HG02571 (cell line): ENCODE data around the gene SLC8B1.

Experiments
- ATAC-seq: cut with Tn5 transposase; IDR thresholded peaks from one replicate; pipeline ENCODE4 v1.9.1; 2021; ENCODE audit warnings: mild to moderate bottlenecking, moderate library complexity; ENCODE audit not compliant: unreplicated experiment

SLC8B1 gene

DNA sequence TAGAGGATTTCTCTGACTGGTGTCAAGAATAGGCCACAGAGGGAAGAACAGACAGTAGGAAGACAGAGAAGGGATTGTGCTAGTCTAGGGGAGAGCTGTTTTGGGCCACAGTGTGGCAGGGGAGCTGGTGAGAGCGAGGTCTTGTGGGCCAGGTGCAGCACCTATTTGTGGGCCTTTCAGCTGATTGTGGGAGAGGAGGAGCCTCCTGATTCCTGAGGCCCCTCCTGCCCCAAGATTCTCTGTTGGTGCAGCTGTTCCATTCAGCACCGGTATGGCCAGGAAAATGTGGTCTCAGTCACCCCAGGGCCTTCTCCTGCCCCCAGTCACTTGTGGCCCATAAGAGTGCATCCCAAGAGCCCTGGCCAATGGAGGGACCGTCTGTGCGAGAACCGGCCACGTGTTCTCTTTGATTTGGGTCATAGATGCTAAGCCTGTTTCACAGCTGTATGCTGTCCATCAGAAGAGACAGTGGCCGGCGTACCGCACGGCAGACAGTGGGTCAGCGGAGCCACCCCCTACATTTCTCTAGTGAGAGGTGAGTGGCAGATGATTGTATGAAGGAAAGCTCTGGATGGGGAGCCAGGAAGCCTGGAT, 86.0 kb downstream of the SLC8B1 start:
- ATAC-seq = no peak
